WERI-Rb-1 (cell line): ENCODE results near the gene PRMT5.
"Not testable (repeated sequence)": the region's sequence is repeated elsewhere in the genome, so short reads cannot be mapped to it uniquely, and the experiment has no call there.

Source experiments
- DNase-seq: peaks from one replicate; pipeline ENCODE4 v3.0.0-alpha.2; 2020
- H3K27ac ChIP-seq: fragments of 250-450 bp; sonication (Bioruptor Pico); 2 replicates; pipeline ENCODE4 v1.5.1; 2020; ENCODE audit warnings: mild to moderate bottlenecking, moderate library complexity
- H3K27me3 ChIP-seq: fragments of 250-450 bp; sonication (Bioruptor Pico); 2 replicates; pipeline ENCODE4 v1.5.1; 2021; ENCODE audit warnings: mild to moderate bottlenecking, low read depth, moderate library complexity; ENCODE audit not compliant: insufficient read depth, severe bottlenecking
- H3K36me3 ChIP-seq: fragments of 250-450 bp; sonication (Bioruptor Pico); 2 replicates; pipeline ENCODE4 v1.5.1; 2020; ENCODE audit warnings: mild to moderate bottlenecking, moderate library complexity
- H3K4me3 ChIP-seq: 2 replicates; pipeline ENCODE4 v1.5.1; 2011; ENCODE audit warnings: low read depth, mild to moderate bottlenecking, control low read depth, low read length
- H3K9me3 ChIP-seq: fragments of 250-450 bp; sonication (Bioruptor Pico); 2 replicates; pipeline ENCODE4 v1.5.1; 2021; ENCODE audit warnings: mild to moderate bottlenecking, moderate library complexity; ENCODE audit not compliant: severe bottlenecking
- TF ChIP-seq, protein P1 (sequence below): IDR thresholded peaks from 2 replicates; pipeline ENCODE4 v1.5.1; 2011; ENCODE audit warnings: low read depth, mild to moderate bottlenecking, control low read depth, inconsistent platforms, low read length

The PRMT5 gene

DNA sequence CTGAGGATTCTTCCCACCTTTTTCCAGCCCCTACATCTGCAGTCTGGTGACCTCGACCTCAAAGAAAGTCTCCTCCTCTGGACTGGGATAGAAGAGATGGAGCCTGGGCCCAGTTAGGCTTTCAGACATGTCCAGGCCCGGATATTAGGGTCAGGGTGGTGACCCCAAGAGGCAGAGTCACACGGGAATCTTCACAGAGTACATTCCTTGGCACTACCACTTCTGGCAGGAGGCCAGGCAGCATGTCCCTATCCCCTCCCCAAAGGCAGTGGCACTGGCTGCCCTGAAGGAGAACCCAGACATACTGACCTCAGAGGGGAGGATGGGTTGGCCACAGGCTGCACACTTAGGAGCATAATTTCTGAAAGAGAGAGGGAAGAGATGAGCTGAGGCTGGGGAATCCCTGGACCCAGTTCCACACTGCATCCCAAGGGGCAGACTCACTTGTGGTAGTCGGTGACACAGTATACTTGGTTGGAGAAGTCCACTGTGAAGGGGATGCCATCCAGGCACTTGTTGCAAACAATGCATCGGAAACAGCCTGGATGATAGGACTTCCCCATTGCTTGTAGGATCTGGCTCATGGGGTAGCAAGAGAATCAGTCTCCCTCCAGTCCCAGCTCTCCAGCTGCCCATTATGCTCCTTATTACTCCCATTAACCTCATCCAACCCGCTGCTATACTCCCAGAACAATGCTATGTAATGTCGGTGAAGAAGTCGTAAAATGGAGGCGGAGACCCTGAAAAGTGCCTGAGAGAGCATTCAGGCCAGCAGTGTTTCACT is 45.5 kb upstream of the PRMT5 start:
- H3K4me3 ChIP-seq = no peak overlapping the region
- no peak for DNase-seq
- H3K9me3 ChIP-seq = no peaks in the 10 kb centered on the region
- H3K27ac ChIP-seq = peak overlapping the region; percentile 11
- TF ChIP-seq, protein P1, sequence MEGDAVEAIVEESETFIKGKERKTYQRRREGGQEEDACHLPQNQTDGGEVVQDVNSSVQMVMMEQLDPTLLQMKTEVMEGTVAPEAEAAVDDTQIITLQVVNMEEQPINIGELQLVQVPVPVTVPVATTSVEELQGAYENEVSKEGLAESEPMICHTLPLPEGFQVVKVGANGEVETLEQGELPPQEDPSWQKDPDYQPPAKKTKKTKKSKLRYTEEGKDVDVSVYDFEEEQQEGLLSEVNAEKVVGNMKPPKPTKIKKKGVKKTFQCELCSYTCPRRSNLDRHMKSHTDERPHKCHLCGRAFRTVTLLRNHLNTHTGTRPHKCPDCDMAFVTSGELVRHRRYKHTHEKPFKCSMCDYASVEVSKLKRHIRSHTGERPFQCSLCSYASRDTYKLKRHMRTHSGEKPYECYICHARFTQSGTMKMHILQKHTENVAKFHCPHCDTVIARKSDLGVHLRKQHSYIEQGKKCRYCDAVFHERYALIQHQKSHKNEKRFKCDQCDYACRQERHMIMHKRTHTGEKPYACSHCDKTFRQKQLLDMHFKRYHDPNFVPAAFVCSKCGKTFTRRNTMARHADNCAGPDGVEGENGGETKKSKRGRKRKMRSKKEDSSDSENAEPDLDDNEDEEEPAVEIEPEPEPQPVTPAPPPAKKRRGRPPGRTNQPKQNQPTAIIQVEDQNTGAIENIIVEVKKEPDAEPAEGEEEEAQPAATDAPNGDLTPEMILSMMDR = no peak
- no peaks in the 10 kb centered on the region for H3K27me3 ChIP-seq
- no peaks in the 10 kb centered on the region; the same call in 1 of the 2 replicates for H3K36me3 ChIP-seq

DNA sequence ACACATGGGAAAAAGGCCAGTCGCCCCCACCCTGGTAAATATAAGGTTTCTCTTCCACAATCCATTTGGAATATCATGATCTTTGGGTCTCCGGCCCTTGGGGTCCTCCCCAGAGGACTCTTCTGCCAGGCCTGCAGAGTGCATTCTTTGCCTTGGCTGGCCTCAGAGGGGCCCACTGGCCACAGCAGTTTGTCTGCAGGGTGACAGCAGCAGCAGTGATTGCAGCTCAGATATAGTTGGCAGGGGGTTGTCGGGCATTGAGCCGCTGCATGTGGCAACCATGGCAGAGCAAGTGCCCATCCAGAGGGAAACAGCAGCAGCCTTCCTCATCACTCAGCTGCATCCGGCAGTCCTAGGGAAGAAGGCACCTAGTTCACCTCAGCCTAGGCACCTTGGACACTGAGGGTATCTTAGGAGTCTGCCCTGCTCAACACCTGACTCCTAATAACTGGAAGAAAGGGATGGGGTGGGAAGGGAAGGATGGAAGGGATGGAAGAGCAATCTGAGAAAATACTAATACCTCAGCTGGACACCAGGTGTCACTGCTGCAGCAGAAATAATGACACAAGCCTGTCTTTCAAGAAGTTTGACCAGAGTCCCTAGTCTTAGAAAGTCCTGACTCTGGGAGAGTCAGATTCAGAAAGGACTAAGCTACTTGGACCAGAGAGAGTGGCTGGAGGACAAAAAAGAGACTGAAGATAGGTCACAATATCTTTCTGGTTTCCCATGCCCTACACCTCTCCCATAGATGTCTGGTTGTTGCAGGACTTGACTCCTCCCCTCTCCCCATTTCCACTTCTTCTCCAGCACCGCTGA is 44.2 kb upstream of the PRMT5 start:
- peak; percentile 48 for DNase-seq
- no peaks in the 10 kb centered on the region; the same call in 1 of the 2 replicates for H3K36me3 ChIP-seq
- H3K27me3 ChIP-seq = no peaks in the 10 kb centered on the region
- H3K9me3 ChIP-seq = no peaks in the 10 kb centered on the region
- H3K27ac ChIP-seq = no peak overlapping the region
- TF ChIP-seq, protein P1 = peak; percentile 71
- no peak overlapping the region for H3K4me3 ChIP-seq

DNA sequence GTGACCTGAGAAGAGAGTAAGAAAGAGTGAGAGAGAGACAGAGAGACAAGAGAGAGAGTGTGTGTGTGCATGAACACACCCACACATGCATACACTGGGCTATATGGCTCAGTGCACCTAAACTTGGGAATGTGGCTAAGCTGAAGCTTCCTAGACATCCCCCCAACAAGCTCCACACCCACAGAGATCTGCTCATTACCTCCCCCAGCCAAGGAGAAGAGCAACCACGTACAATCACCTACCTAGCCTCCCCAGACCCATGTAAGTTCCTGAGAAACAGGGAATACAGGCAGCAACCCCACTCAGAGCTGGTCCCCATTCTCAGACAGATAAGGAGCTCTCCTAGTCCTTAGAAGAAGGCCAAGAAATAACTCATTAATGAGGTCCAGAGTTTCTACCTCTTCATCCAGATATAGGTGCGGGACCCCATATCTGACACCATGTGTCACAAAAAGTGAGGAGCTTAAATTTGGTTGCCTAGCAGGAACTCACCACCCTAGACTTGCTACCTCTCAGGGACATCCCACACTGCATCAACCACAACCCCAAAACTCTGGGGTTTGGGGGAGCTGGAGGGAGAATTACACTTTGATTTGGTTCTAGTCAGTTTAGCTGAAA is 43.2 kb upstream of the PRMT5 start:
- Histone ChIP-seq H3K36me3 (no peaks in the 10 kb centered on the region; the same call in 1 of the 2 replicates), H3K9me3 (no peaks in the 10 kb centered on the region), H3K27ac (no peak overlapping the region), H3K27me3 (no peaks in the 10 kb centered on the region), H3K4me3 (no peak overlapping the region)
- TF ChIP-seq, protein P1 = no peak
- no peak for DNase-seq

DNA sequence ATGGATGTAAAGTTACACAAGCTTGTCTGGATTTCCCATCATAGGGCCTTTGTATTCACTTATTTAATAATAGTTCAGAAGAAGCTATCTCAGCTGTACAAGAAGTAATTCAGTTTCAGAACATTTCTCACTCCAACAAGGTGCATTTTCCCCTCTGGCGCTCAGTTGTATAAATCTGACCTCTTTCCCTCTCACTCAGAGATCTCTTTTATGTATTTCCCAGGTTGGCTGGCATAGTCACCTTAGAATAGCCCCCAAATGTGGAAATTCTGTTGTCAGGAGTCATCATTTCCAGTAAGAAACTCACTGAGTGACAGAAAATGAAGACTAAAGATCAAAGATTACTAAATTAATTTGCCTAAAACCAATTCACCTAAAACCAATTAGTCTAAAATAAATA is 42.0 kb upstream of the PRMT5 start:
- no peaks in the 10 kb centered on the region for H3K27me3 ChIP-seq
- H3K9me3 ChIP-seq = no peaks in the 10 kb centered on the region
- H3K36me3 ChIP-seq = no peaks in the 10 kb centered on the region; the same call in 1 of the 2 replicates
- H3K27ac ChIP-seq = no peak overlapping the region
- H3K4me3 ChIP-seq = no peak overlapping the region
- DNase-seq = no peak
- TF ChIP-seq, protein P1 = no peak

DNA sequence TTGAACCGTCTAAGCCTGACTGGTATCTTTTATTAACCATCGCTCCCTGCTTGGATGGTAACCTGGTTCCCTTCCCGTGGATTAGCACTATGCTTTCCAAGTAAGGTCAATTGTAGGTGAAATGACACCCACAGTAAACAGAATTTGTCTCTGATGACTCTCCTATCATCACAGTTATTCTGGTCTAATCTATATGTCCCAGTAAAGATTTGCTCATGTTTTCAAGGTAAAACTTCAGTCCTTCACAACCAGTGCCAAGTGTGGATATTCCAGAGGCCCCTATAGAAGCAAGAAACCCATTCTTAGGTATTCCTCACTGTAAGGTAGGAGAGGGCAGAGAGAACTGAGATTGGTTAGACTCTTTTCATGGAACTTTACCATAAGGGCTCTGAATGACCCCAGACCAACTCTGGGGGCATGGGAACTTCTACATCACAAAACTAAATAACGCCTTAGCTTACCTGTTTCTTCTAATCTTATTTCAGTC is 37.6 kb upstream of the PRMT5 start:
- Histone ChIP-seq H3K27me3 (no peaks in the 10 kb centered on the region), H3K9me3 (no peaks in the 10 kb centered on the region), H3K36me3 (no peaks in the 10 kb centered on the region), H3K4me3 (no peak overlapping the region), H3K27ac (no peak overlapping the region)
- no peak for DNase-seq
- TF ChIP-seq, protein P1 = no peak

DNA sequence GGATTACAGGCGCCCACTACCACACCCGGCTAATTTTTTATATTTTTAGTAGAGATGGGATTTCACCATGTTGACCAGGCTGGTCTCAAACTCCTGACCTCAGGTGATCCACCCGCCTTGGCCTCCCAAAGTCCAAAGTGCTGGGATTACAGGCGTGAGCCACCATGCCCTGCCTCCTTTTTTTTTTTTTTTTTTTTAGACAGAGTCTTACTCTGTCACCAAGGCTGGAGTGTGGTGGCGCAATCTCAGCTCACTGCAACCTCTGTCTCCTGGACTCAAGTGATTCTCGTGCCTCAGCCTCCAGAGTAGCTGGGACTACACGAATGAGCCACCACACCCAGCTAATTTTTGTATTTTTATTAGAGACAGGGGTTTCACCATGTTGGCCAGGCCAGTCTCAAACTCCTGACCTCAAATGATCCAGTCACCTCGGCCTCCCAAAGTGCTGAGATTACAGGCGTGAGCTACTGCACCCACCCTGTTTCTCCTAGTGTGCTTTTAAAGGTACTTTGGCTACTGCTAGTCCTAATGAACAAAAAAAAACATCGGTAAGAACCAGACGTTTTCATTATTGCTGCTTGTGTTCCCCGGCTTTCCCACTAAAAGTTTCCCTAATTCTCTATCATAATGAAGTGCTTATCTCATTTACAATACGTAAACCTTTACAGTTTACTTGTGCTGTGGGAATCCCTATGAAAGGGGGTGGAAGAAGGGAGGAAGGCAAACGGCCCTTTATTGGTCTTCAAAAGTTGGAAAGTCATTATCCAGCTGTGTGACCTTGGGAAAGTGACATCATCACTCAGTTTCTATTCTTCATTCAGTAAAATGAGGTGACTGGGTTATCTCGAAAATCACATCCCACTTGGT is 37.0 kb upstream of the PRMT5 start:
- H3K27me3 ChIP-seq, H3K9me3 ChIP-seq, H3K27ac ChIP-seq, H3K4me3 ChIP-seq, H3K36me3 ChIP-seq, DNase-seq: not testable (repeated sequence)
